GM20000 (cell line): Measurements from ENCODE around the gene CAMK4.
"Not testable (repeated sequence)": the region's sequence is repeated elsewhere in the genome, so short reads cannot be mapped to it uniquely, and the experiment has no call there.

Source experiments
- DNase-seq: peaks from one replicate; pipeline ENCODE4 v3.0.0; 2012; ENCODE audit warnings: low spot score
- CTCF ChIP-seq: IDR thresholded peaks from 2 replicates; pipeline ENCODE4 v1.5.1; 2012; ENCODE audit warnings: mild to moderate bottlenecking, control low read depth; ENCODE audit errors: extremely low read depth, missing control alignments

The CAMK4 gene

DNA sequence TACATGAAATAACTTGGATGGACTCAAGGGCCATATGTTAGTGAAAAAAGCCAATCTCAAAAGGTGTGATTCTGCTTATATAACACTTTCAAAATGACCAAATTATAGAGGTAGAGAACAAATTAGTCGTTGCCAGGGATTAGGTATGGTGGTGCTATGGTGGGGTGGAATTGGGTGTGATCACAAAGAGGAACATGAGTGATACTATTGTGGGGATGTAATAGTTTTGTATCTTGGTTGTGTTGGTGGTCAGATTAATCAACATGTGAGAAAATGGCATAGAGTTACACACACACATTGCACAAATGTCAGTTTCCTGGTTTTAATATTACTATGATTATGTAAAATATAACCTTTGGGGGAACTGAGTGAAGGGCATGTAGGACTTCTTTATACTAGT, 31.9 kb downstream of the CAMK4 start:
- no peak for DNase-seq
- no peak for TF ChIP-seq CTCF

GRCh38 chr5:111257610-111258009, 33.4 kb downstream of the CAMK4 start:
- not testable (repeated sequence) for DNase-seq

GRCh38 chr5:111259636-111260035, 35.5 kb downstream of the CAMK4 start:
- TF ChIP-seq CTCF, result no peak
- DNase-seq, result no peak

- TF ChIP-seq CTCF, result no peak
- no peak for DNase-seq
Measured at GRCh38 chr5:111261610-111262009, 37.4 kb downstream of the CAMK4 start.

- DNase-seq, result no peak
- TF ChIP-seq CTCF, result no peak
Measured at GRCh38 chr5:111262153-111262552, 38.0 kb downstream of the CAMK4 start.

- no peak for DNase-seq
- TF ChIP-seq CTCF, result no peak
Measured at GRCh38 chr5:111262815-111263214, 38.6 kb downstream of the CAMK4 start.

DNA sequence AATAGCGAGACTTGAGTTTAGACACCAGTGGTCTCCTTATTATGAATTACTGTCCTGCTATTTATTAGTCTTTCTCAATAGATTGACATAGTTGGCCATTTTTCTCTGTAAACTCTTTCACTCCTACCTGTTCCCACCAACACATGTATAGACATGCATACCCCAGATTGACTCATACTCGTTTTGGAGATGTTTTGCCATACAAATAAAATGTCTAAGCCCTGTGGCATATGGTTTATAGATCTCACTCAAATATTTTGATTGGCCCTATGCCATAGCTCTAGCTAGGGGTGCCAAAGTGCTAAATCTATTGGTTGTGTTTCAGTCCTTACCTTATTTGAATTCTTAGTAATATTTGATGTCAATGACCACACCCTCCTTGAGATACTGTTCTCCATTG, 42.3 kb downstream of the CAMK4 start:
- TF ChIP-seq CTCF, result no peak
- DNase-seq, result no peak

- DNase-seq, result no peak
- TF ChIP-seq CTCF, result no peak
Measured at GRCh38 chr5:111268300-111268699, 44.1 kb downstream of the CAMK4 start.
